GM19455 (cell line): Measurements from ENCODE around the gene HS1BP3.

Source experiments
- ATAC-seq: cut with Tn5 transposase; IDR thresholded peaks from one replicate; pipeline ENCODE4 v1.9.1; 2021; ENCODE audit not compliant: unreplicated experiment

The HS1BP3 gene

GRCh38 chr2:20664431-20665242, 13.7 kb upstream of the HS1BP3 start:
- no peak for ATAC-seq

- no peak for ATAC-seq
Measured at GRCh38 chr2:20664071-20664390, 13.1 kb upstream of the HS1BP3 start.

- ATAC-seq, result no peak
Measured at GRCh38 chr2:20663196-20664070, 12.5 kb upstream of the HS1BP3 start.

- ATAC-seq, result no peak
Measured at GRCh38 chr2:20662308-20662937, 11.5 kb upstream of the HS1BP3 start.

GRCh38 chr2:20661421-20662307, 10.8 kb upstream of the HS1BP3 start:
- ATAC-seq, result peak; percentile 66

GRCh38 chr2:20660506-20661420, 9.9 kb upstream of the HS1BP3 start:
- ATAC-seq, result no peak

- no peak for ATAC-seq
Measured at GRCh38 chr2:20657522-20658235, 6.8 kb upstream of the HS1BP3 start.

GRCh38 chr2:20656561-20656960, 5.7 kb upstream of the HS1BP3 start:
- ATAC-seq, result no peak

GRCh38 chr2:20654535-20654813, 3.6 kb upstream of the HS1BP3 start:
- ATAC-seq, result no peak

GRCh38 chr2:20653695-20654534, 3.0 kb upstream of the HS1BP3 start:
- ATAC-seq, result no peak

- no peak for ATAC-seq
Measured at GRCh38 chr2:20652673-20653575, 2.0 kb upstream of the HS1BP3 start.

GRCh38 chr2:20652141-20652540, 1.2 kb upstream of the HS1BP3 start:
- no peak for ATAC-seq

- no peak for ATAC-seq
Measured at GRCh38 chr2:20651731-20652099, 817 bp upstream of the HS1BP3 start.

GRCh38 chr2:20650393-20650876, 463 bp downstream of the HS1BP3 start:
- ATAC-seq, result peak; percentile 25

GRCh38 chr2:20649976-20650375, 922 bp downstream of the HS1BP3 start:
- no peak for ATAC-seq

- ATAC-seq, result no peak
Measured at GRCh38 chr2:20649576-20649975, 1.3 kb downstream of the HS1BP3 start.

GRCh38 chr2:20648831-20649230, 2.1 kb downstream of the HS1BP3 start:
- no peak for ATAC-seq
